AG09309 (cell line): Measurements from ENCODE around the gene ILK.

Experiments
- DNase-seq: peaks from one replicate; pipeline ENCODE4 v3.0.0-alpha.2; 2010; ENCODE audit warnings: low read depth
- H3K4me3 ChIP-seq: 2 replicates; pipeline ENCODE4 v1.5.1; 2011; ENCODE audit warnings: mild to moderate bottlenecking, low read depth, low read length, moderate library complexity; ENCODE audit not compliant: control insufficient read depth
- TF ChIP-seq, protein P1 (sequence below): IDR thresholded peaks from 2 replicates; pipeline ENCODE4 v1.5.1; 2011; ENCODE audit warnings: mild to moderate bottlenecking, low read depth, low read length, inconsistent platforms; ENCODE audit not compliant: insufficient read depth, control insufficient read depth; ENCODE audit errors: missing control alignments

Gene ILK

DNA sequence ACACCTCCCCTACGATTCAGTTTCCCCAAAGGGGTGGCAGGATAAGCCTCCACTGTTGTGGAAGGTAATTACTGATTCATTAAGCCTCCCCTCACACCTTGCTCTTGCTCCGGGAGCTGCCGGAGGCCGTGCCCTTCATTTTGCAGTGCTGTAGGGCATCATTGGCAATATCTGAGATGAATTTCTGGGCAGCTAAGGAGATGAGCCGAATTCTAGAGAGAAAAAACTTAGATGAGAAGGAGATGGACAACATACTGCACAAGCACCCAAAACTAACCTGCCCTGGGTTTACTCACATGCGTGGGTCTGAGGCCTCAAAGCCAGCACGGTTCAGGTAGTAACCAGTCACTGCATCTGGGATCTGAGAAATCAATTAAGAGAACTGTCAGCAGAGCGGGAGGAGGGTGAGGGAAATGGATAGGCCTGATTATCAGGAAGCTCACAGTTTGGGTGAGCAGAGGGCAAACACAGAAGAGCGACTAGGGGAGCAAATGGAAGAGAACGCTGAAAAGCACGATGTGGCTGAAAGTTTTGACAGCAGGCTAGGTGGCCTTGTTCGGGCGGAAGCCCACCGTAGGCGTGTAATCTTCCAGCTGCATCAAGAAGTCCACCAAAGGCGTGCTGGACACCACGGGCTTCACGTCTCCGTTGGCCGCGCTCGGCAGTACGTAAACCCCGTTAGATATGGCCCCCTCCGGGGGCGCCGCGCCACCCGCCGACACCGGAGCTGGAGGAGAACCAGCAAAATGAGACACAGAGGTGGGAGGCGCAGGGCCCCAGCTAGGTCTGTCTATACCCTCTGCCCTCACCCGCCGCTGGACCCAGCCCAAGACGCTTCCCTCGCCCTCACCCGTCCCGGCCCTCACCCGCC, 7.8 kb downstream of the ILK start:
- H3K4me3 ChIP-seq = peak overlapping the region; percentile 65
- no peak for DNase-seq
- TF ChIP-seq, protein P1, sequence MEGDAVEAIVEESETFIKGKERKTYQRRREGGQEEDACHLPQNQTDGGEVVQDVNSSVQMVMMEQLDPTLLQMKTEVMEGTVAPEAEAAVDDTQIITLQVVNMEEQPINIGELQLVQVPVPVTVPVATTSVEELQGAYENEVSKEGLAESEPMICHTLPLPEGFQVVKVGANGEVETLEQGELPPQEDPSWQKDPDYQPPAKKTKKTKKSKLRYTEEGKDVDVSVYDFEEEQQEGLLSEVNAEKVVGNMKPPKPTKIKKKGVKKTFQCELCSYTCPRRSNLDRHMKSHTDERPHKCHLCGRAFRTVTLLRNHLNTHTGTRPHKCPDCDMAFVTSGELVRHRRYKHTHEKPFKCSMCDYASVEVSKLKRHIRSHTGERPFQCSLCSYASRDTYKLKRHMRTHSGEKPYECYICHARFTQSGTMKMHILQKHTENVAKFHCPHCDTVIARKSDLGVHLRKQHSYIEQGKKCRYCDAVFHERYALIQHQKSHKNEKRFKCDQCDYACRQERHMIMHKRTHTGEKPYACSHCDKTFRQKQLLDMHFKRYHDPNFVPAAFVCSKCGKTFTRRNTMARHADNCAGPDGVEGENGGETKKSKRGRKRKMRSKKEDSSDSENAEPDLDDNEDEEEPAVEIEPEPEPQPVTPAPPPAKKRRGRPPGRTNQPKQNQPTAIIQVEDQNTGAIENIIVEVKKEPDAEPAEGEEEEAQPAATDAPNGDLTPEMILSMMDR = no peak

DNA sequence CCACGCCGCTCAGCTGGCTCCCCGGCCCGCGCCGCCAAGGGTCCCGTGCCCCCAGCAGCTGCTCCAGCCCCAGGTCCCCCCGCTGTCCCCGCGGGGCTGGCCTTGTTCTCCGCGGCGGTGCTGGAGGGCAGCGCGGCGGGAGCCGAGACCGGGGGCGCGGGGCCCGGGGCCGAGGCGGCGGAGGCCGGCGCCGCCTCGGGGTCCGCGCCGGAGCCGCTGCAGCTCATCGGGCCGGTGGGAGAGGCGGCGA, 8.3 kb downstream of the ILK start:
- peak overlapping the region; percentile 65 for H3K4me3 ChIP-seq
- TF ChIP-seq, protein P1 = no peak
- no peak for DNase-seq

DNA sequence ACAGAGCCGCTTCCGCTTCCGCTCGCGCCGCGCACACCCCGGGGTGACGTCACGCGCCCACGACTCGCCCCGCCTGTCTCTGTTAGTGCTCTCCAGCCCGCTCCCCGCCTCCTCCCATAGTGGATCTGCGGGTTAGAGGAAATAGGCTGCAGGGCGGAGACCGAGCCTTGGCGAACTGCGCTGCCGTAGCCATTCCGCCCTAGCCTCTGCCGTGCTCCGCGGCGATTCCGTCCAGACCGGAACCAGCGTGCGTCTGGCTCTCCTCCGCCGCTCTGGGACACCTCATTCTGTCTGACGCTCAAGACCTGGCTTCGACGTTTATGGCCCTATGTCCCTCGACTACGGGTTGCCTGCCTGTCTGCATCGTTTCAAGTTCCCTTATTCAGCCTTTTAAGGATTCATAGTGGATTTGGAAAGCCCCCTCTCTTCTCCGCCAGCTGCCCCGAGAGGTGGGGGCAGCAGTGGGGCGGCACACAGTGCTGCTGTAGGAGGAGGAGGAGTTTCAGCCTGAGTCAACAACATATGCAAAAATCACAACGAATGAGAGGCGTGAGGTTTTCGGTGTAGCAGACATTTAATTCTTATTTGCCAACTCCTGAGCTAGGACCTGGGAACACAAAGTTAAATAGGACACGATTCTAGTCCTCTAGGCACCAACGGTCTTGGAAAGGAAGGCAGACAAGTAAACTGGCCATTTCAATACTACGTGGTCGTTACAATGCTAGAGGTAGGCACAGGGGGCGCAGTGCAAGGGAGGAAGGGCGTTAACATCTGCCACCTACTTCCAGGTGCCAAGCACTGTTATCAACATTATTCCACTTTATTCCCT, 8.9 kb downstream of the ILK start, which contains the start of gene TAF10:
TSS of gene TAF10 (minus strand) at position 4 of the 829 bp plus-strand sequence. CDS start 27 bp downstream, outside the sequence.
- peak; percentile 86 for DNase-seq
- peak within 1 kb of the TSS; percentile 65 for H3K4me3 ChIP-seq
- TF ChIP-seq, protein P1 = peak; percentile 60

DNA sequence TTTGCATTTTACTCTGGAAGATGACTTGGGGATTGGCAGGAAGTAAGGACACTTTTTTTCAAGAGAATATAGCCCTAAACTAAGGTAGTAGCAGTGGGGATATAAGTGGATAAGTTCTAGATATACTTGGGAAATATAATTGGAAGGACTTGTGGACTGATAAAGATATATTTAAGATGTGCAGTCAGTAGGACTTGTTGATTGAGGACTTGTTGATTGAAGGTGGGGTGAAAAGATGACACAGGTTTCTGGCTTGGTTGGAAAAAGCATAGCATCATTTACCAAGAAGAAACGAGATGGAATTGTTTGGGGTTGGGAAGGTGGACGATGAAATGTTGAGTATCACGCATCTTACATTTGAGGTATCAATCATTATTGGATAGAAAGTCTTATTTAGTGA, 9.9 kb downstream of the ILK start:
- TF ChIP-seq, protein P1 = no peak
- no peak for DNase-seq
- no peak overlapping the region for H3K4me3 ChIP-seq

DNA sequence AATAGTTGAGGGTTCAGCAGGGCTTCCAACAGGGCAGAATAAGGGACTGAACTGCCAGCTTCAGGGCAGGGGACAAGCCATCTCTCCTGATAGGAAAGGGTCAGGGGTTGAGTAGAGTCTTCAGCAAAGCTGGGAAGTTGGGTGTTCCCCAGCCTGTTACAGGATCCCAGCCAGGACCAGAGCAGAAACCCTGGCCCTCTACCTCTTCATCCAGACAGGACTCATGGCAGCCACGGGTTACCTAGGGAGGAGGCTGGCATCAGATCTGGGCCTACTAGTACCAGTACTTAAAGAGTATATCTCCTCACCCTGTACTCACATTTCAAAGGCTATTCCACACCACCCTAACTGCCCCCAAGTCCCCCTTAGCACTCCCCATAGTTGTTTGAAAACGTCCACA, 10.9 kb downstream of the ILK start:
- no peak overlapping the region for H3K4me3 ChIP-seq
- DNase-seq = no peak
- TF ChIP-seq, protein P1 = no peak

DNA sequence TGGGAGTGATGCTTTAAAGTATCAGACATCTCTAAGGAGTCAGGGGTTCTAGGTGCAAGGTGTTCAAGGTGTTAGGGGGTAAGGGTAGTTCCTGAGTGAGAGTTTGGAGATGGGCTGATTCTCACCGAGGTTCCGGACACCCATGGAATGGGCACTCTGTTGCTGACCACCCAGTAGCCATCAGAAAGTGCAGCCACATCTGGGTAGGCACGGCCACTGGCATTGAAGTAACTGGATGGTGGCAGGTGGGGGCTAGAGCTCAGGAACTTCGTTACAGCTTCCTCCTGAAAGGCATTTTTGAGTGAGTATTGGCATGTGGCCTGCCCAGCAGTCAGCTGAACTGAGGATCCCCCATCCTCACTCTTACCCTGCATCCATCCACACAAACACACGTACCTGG, 11.5 kb downstream of the ILK start:
- no peak for DNase-seq
- TF ChIP-seq, protein P1 = no peak
- no peak overlapping the region for H3K4me3 ChIP-seq
